ENCODE measurements around the gene SLAMF9.
A peak's percentile ranks its signal among the peaks of the same experiment; 100 is the strongest.

SLAMF9 gene

GRCh38 chr1:159946242-159947187, 7.5 kb downstream of the SLAMF9 start:
- in situ Hi-C loops (cut with HindIII; ENCODE audit: low sequenced_read_pairs) = no loop called here
- H3K4me3 ChIP-seq (ENCODE audit: low read depth, low read length) = peak overlapping the region; percentile 44
- no peak for DNase-seq (ENCODE audit: low read depth, low spot score)
- TF ChIP-seq, protein P1, sequence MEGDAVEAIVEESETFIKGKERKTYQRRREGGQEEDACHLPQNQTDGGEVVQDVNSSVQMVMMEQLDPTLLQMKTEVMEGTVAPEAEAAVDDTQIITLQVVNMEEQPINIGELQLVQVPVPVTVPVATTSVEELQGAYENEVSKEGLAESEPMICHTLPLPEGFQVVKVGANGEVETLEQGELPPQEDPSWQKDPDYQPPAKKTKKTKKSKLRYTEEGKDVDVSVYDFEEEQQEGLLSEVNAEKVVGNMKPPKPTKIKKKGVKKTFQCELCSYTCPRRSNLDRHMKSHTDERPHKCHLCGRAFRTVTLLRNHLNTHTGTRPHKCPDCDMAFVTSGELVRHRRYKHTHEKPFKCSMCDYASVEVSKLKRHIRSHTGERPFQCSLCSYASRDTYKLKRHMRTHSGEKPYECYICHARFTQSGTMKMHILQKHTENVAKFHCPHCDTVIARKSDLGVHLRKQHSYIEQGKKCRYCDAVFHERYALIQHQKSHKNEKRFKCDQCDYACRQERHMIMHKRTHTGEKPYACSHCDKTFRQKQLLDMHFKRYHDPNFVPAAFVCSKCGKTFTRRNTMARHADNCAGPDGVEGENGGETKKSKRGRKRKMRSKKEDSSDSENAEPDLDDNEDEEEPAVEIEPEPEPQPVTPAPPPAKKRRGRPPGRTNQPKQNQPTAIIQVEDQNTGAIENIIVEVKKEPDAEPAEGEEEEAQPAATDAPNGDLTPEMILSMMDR (IDR thresholded peaks at IDR 0.05; ENCODE audit: low read depth, low read length) = no peak

- peak; percentile 80 for DNase-seq (ENCODE audit: low read depth, low spot score)
- TF ChIP-seq, protein P1 (IDR thresholded peaks at IDR 0.05; ENCODE audit: low read depth, low read length) = peak; percentile 55
- H3K4me3 ChIP-seq (ENCODE audit: low read depth, low read length) = peak within 1 kb of the TSS; percentile 44
- in situ Hi-C loops (cut with HindIII; ENCODE audit: low sequenced_read_pairs) = no loop called here
Measured at GRCh38 chr1:159945483-159946241, 8.4 kb downstream of the SLAMF9 start, which contains the start of gene IGSF9. Gene IGSF9, minus strand, starts transcription at chr1:159945613. Its CDS starts 2,159 bp downstream, at chr1:159943454.

DNA sequence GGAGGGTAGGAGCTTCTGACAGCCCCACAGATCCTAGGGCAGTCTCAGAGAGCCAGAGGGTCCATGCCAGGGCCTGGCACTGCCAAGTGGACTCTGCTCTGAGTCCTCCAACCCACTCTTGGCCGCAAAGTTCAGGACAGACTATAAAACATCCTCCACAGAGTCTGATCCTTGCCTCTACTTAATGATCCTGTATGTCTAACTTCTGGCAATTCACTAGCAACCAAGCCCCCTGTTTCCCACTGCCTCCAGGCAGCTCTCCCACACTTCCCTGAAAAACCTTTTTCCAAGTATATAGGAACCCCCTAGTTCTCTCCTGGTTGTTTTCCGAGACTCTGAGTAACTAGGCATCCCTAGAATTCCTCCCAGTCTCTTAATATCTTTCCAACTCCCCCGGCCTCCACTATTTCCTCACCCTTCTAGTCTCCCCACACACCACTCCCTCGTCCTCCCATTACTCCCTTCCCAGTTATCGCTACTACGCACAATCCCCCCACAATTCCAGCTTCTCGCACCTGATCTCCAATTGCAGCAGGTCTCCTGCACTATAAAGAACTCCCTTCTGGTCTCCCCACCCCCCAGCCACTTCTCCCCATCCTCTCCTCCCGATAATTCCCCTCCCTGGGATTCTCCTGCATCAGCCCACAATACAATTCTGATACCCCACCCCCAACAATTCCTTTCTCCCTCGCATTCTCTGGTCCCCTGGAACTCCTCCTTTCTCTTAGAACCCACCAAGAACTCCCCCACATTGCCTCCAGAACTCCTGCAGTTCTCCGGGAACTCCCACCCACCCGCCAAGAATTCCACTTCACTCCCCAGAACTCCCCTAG, 9.2 kb downstream of the SLAMF9 start:
- in situ Hi-C loops (cut with HindIII; ENCODE audit: low sequenced_read_pairs) = no loop called here
- DNase-seq (ENCODE audit: low read depth, low spot score) = no peak
- H3K4me3 ChIP-seq (ENCODE audit: low read depth, low read length) = peak overlapping the region; percentile 44
- TF ChIP-seq, protein P1 (IDR thresholded peaks at IDR 0.05; ENCODE audit: low read depth, low read length) = no peak

DNA sequence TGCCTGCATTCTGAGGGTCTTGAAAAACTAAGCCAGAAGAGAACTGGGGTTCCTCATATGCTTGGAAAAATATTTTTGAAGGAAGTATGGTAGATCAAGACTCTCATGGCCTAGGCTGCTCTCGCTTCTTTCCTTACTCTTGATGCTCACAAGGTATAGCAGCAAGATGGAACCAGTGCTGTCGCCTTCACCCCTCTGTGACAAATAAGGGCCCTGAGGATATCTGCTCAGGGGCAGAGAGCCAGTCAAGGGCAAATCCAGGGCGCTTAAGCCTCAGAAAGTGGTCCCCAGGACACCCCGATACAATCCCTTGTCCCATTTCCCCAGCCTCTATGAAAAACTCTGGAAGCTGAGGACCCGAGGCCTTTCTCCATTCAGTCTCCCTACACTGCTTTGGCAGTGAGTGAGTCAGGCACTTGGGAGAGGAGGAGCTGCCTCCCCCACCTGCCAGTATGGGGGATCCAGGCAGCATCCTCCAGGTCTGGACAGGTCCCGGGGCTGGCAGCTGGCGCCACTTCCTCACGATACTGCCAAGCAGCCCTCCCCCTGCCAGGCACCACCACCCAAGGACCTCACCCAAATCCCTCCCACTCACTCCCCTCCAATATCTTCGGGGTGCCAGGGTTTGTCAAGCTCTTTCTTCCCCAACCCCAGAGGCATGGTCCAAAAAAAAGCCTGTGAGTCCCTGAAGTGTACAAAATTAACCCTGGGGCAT, 10.0 kb downstream of the SLAMF9 start:
- in situ Hi-C loops (cut with HindIII; ENCODE audit: low sequenced_read_pairs) = no loop called here
- DNase-seq (ENCODE audit: low read depth, low spot score) = no peak
- TF ChIP-seq, protein P1 (IDR thresholded peaks at IDR 0.05; ENCODE audit: low read depth, low read length) = no peak
- H3K4me3 ChIP-seq (ENCODE audit: low read depth, low read length) = no peak overlapping the region

GRCh38 chr1:159943278-159943640, 10.8 kb downstream of the SLAMF9 start:
- TF ChIP-seq, protein P1 (IDR thresholded peaks at IDR 0.05; ENCODE audit: low read depth, low read length) = no peak
- no peak overlapping the region for H3K4me3 ChIP-seq (ENCODE audit: low read depth, low read length)
- DNase-seq (ENCODE audit: low read depth, low spot score) = no peak
- in situ Hi-C loops (cut with HindIII; ENCODE audit: low sequenced_read_pairs) = no loop called here
